Uterus (tissue), 4 donors: ENCODE measurements around the gene CCDC91. TPM values are rescaled to one million over a fixed set of nuclear protein-coding genes. Genes with fewer than 3 reads are reported as not detected.

ENCODE experiments used
- small RNA-seq: library from RNA; depleted of rRNA; stranded (forward); fragments of <200 nt; gene quantifications from one replicate; pipeline ENCODE3, GENCODE V24; 2016
- total RNA-seq, 4 donors: library from RNA; depleted of rRNA in 3 of 4; stranded (reverse); fragments of >200 nt in 3 of 4; gene quantifications; one replicate each; pipeline versions ENCODE4 v1.1.0 to v1.2.4, GENCODE V29; 2014 to 2023
- donor health status: DM: yes; HTN: yes; CAD: no.

CCDC91 gene
- total RNA-seq, 4 donors from 2014 or later: 24.7 to 49.7 (median 41.0) TPM

Small RNA genes lying within 50 kb of the gene (small RNA-seq; reads per million reads assigned to genes)
- gene RNA5SP355: 0.73 reads per million, percentile 28 among the genes with 10 or more reads in this experiment
- not detected for gene RNU4-54P

Other genes starting within 250 kb of the CCDC91 start
- gene PTHLH, start 217.7 kb upstream of the CCDC91 start, total RNA-seq: 1 to 10 TPM in 2 of 4 donors, not detected in 2; 1.5 to 2.4 TPM